ENCODE measurements around the gene ATP8A2. TPM values are rescaled to one million over a fixed set of nuclear protein-coding genes. Genes with fewer than 3 reads are reported as not detected.
"Not testable (repeated sequence)": the region's sequence is repeated elsewhere in the genome, so short reads cannot be mapped to it uniquely, and the experiment has no call there.

The ATP8A2 gene
- total RNA-seq, 4 donors from 2014 or later: 0.20 to 1.1 (median 0.59) TPM

- Histone ChIP-seq H3K4me3 (no peak overlapping the region), H3K4me1 (no peaks in the 10 kb centered on the region), H3K36me3 (no peaks in the 10 kb centered on the region), H3K27ac (no peak overlapping the region), H3K27me3 (no peaks in the 10 kb centered on the region), H3K9me3 (no peaks in the 10 kb centered on the region)
- intact Hi-C loops (cut with DNase I; ENCODE audit: low total_unique reads): no loop called here
- TF ChIP-seq POLR2A (IDR thresholded peaks at IDR 0.05) (no peak), CTCF (IDR thresholded peaks at IDR 0.05) (no peak), POLR2AphosphoS5 (IDR thresholded peaks at IDR 0.05) (no peak), EP300 (IDR thresholded peaks at IDR 0.05; ENCODE audit: low read depth) (no peak)
- in situ Hi-C loops (cut with MboI; ENCODE audit: low pct_ligation_motif_present in 1 of 4, low pct_unique_long_range_greater_than_20kb in 1 of 4, low sequenced_read_pairs in 3 of 4): no loop called here
- no peak for DNase-seq
- 77 to 84% methylated on average over 7 of the region's 7 CpGs for WGBS, 2 donors (ENCODE audit: low coverage in 1 of 2)
These were observed 190.0 kb downstream of the ATP8A2 start for GRCh38 chr13:25561812-25562211.

- no peak overlapping the region for H3K4me3 ChIP-seq
- no peak for TF ChIP-seq CTCF (IDR thresholded peaks at IDR 0.05)
- TF ChIP-seq EP300 (IDR thresholded peaks at IDR 0.05; ENCODE audit: low read depth): no peak
- TF ChIP-seq POLR2A (IDR thresholded peaks at IDR 0.05): no peak
- no peak for TF ChIP-seq POLR2AphosphoS5 (IDR thresholded peaks at IDR 0.05)
- no peaks in the 10 kb centered on the region for H3K27me3 ChIP-seq
- H3K4me1 ChIP-seq: no peaks in the 10 kb centered on the region
- in situ Hi-C loops (cut with MboI; ENCODE audit: low pct_ligation_motif_present in 1 of 4, low pct_unique_long_range_greater_than_20kb in 1 of 4, low sequenced_read_pairs in 3 of 4) (loop anchor here in 3 of 4 donors (5.0 to 10.0 kb wide), 2 partner anchors 492 to 495 kb away; no protein-coding TSS in a partner anchor), intact Hi-C loops (cut with DNase I; ENCODE audit: low total_unique reads) (loop anchor here (5.0 kb wide), 1 partner anchor 502 kb away; no protein-coding TSS in a partner anchor)
- WGBS, 2 donors (ENCODE audit: low coverage in 1 of 2): 81 to 84% methylated on average over 13 to 14 of the region's 14 CpGs
- no peak overlapping the region for H3K27ac ChIP-seq
- DNase-seq: no peak
- H3K9me3 ChIP-seq: no peaks in the 10 kb centered on the region
- H3K36me3 ChIP-seq: no peaks in the 10 kb centered on the region
These were observed 198.4 kb downstream of the ATP8A2 start for GRCh38 chr13:25570185-25570584.

- in situ Hi-C loops (cut with MboI; ENCODE audit: low pct_ligation_motif_present in 1 of 4, low pct_unique_long_range_greater_than_20kb in 1 of 4, low sequenced_read_pairs in 3 of 4) (loop anchor here in 3 of 4 donors (5.0 to 10.0 kb wide), 2 partner anchors 491 to 494 kb away; no protein-coding TSS in a partner anchor), intact Hi-C loops (cut with DNase I; ENCODE audit: low total_unique reads) (loop anchor here (5.0 kb wide), 1 partner anchor 501 kb away; no protein-coding TSS in a partner anchor)
- H3K4me1 ChIP-seq: no peaks in the 10 kb centered on the region
- H3K27ac ChIP-seq: no peak overlapping the region
- H3K27me3 ChIP-seq: no peaks in the 10 kb centered on the region
- 57 to 88% methylated on average over 1 to 2 of the region's 2 CpGs for WGBS, 2 donors (ENCODE audit: low coverage in 1 of 2)
- no peaks in the 10 kb centered on the region for H3K9me3 ChIP-seq
- H3K4me3 ChIP-seq: no peak overlapping the region
- H3K36me3 ChIP-seq: no peaks in the 10 kb centered on the region
- TF ChIP-seq POLR2AphosphoS5 (IDR thresholded peaks at IDR 0.05) (no peak), POLR2A (IDR thresholded peaks at IDR 0.05) (no peak), CTCF (IDR thresholded peaks at IDR 0.05) (no peak), EP300 (IDR thresholded peaks at IDR 0.05; ENCODE audit: low read depth) (no peak)
- no peak for DNase-seq
These were observed 199.5 kb downstream of the ATP8A2 start for GRCh38 chr13:25571237-25571636.

- 50 to 79% methylated on average over 1 to 8 of the region's 8 CpGs for WGBS, 2 donors (ENCODE audit: low coverage in 1 of 2)
- H3K36me3 ChIP-seq, H3K4me3 ChIP-seq, H3K27ac ChIP-seq, H3K27me3 ChIP-seq, DNase-seq, H3K4me1 ChIP-seq, H3K9me3 ChIP-seq: not testable (repeated sequence)
- in situ Hi-C loops (cut with MboI; ENCODE audit: low pct_ligation_motif_present in 1 of 4, low pct_unique_long_range_greater_than_20kb in 1 of 4, low sequenced_read_pairs in 3 of 4) (loop anchor here in 3 of 4 donors (5.0 to 10.0 kb wide), 2 partner anchors 490 to 493 kb away; no protein-coding TSS in a partner anchor), intact Hi-C loops (cut with DNase I; ENCODE audit: low total_unique reads) (loop anchor here (5.0 kb wide), 1 partner anchor 500 kb away; no protein-coding TSS in a partner anchor)
These were observed 200.4 kb downstream of the ATP8A2 start for GRCh38 chr13:25572171-25572570.

All from transverse colon (tissue), 4 donors.